ENCODE measurements around the gene TFF3. TPM values are rescaled to one million over a fixed set of nuclear protein-coding genes. Genes with fewer than 3 reads are reported as not detected.

TFF3 gene
- total and polyA plus RNA-seq, 2 of the 13 experiments (the other 11 are each of a cell fraction or from before 2014, with no cell fraction given), result 14.2 to 26.9 TPM

DNA sequence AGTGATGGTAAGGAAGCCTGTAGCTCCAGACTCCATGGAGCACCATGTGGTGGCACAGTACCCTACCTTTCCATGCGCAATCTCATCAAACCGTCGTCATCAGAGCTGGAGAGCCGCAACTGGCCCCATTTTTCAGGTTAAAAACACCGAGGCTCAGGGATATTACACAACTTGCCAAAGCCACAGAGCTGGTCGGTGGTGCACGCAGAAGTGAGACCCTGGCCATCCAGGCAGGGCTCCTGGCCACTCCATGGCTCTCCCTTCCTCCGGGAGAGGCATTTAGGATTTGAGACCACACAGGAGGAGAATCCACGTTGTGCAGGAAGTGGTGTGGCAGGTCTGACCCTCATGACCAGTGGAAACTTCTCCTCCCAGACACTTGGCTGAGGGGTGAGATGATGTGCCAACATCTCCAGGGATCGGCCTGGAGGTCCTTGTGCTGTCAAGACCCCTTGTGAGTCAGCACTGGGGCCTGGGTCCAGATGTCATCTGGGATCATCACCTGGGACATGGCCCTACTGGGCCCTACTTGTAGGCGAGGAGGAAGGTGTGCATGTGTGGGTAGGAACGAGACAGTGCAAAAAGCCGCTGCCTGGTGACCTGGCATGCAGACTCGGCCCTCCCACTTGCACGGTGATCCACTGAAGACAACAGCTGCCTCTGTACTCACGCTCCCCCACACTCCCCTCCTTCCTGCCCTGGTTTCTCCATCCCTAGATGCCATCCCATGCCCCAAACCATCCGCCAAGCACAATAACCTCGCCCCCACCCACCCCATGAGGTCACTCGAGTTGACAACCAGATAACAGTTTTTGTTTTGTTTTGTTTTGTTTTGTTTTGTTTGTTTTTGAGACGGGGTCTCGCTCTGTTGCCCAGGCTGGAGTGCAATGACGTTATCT is 10.4 kb downstream of the TFF3 start:
- H2AFZ ChIP-seq (ENCODE audit: low read length), result no peak overlapping the region
- no peak overlapping the region for H3K27ac ChIP-seq (ENCODE audit: extremely low read length, insufficient read depth, low read length)
- no peak for ATAC-seq
- no peak for FAIRE-seq
- no TSS peak for BruUV-seq (replicated peaks)
- no peaks in the 10 kb centered on the region for H3K9me3 ChIP-seq (ENCODE audit: low read length)
- H3K4me3 ChIP-seq (replicated peaks in 1 of 3; ENCODE audit: insufficient read depth in 1 of 3, low read depth in 2 of 3, low read length in 3 of 3), result no peak overlapping the region
- H3K9ac ChIP-seq (ENCODE audit: insufficient read depth, low read depth, low read length), result no peak overlapping the region
- no peaks in the 10 kb centered on the region for H3K79me2 ChIP-seq (ENCODE audit: insufficient read depth, low read length)
- H3K4me1 ChIP-seq (ENCODE audit: insufficient read depth, low read length), result no peaks in the 10 kb centered on the region
- POLR2A ChIA-PET, result no interaction called here
- no peak overlapping the region for H3K4me2 ChIP-seq (ENCODE audit: low read depth, low read length)
- no peaks in the 10 kb centered on the region for H3K36me3 ChIP-seq (replicated peaks in 1 of 2; ENCODE audit: control insufficient read depth in 1 of 2, insufficient read depth in 2 of 2, low read length in 2 of 2)
- no peak for DNase-seq (ENCODE audit: low spot score)
- intact Hi-C loops (cut with micrococcal nuclease; ENCODE audit: unreplicated experiment) (no loop called here), in situ Hi-C loops (cut with HindIII; ENCODE audit: extremely low pct_ligation_motif_present, low pct_unique_long_range_greater_than_20kb) (loop anchor here (5.0 kb wide), 1 partner anchor 142 kb away; no protein-coding TSS in a partner anchor)
- CTCF ChIA-PET (ENCODE audit: low intra/inter-chr PET ratio, low total read pairs), result no interaction called here
- H4K20me1 ChIP-seq (ENCODE audit: insufficient read depth, low read length), result no peaks in the 10 kb centered on the region
- TF ChIP-seq ATM (IDR thresholded peaks at IDR 0.05; ENCODE audit: borderline replicate concordance) (no peak), ZNF543 (CRISPR knock-in tag; IDR thresholded peaks at IDR 0.05) (no peak), ZNF773 (CRISPR knock-in tag; IDR thresholded peaks at IDR 0.05; ENCODE audit: borderline replicate concordance) (no peak), NFIC (IDR thresholded peaks at IDR 0.05; ENCODE audit: low read length) (no peak), NBN (conservative IDR thresholded peaks at IDR 0.05) (no peak), YEATS4 (CRISPR knock-in tag; IDR thresholded peaks at IDR 0.05; ENCODE audit: borderline replicate concordance) (no peak), ETV6 (CRISPR knock-in tag; conservative IDR thresholded peaks at IDR 0.05) (no peak), SMAD9 (CRISPR knock-in tag; IDR thresholded peaks at IDR 0.05) (no peak), ZNF782 (CRISPR knock-in tag; IDR thresholded peaks at IDR 0.05; ENCODE audit: borderline replicate concordance) (no peak), SRSF4 (IDR thresholded peaks at IDR 0.05; ENCODE audit: low read depth, low read length, poor library complexity, severe bottlenecking) (no peak), YEATS2 (CRISPR knock-in tag; IDR thresholded peaks at IDR 0.05; ENCODE audit: borderline replicate concordance) (no peak), NR2F2 (IDR thresholded peaks at IDR 0.05; ENCODE audit: borderline replicate concordance, low read depth) (no peak), HNRNPK (IDR thresholded peaks at IDR 0.05; ENCODE audit: low read depth, low read length, poor library complexity, severe bottlenecking) (no peak), ZNF343 (CRISPR knock-in tag; IDR thresholded peaks at IDR 0.05) (no peak), ZNF577 (CRISPR knock-in tag; IDR thresholded peaks at IDR 0.05; ENCODE audit: borderline replicate concordance, low read depth) (no peak)
- TF ChIP-seq, protein P1, sequence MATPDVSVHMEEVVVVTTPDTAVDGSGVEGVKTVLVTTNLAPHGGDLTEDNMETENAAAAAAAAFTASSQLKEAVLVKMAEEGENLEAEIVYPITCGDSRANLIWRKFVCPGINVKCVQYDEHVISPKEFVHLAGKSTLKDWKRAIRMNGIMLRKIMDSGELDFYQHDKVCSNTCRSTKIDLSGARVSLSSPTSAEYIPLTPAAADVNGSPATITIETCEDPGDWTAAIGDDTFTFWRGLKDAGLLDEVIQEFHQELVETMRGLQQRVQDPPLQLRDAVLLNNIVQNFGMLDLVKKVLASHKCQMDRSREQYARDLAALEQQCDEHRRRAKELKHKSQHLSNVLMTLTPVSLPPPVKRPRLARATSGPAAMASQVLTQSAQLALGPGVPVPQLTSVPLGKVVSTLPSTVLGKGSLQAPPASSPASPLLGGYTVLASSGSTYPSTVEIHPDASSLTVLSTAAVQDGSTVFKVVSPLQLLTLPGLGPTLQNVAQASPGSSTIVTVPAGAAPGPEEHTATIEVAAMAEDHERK (CRISPR knock-in tag; IDR thresholded peaks at IDR 0.05; ENCODE audit: low read depth), result no peak
- TF ChIP-seq, protein P2, sequence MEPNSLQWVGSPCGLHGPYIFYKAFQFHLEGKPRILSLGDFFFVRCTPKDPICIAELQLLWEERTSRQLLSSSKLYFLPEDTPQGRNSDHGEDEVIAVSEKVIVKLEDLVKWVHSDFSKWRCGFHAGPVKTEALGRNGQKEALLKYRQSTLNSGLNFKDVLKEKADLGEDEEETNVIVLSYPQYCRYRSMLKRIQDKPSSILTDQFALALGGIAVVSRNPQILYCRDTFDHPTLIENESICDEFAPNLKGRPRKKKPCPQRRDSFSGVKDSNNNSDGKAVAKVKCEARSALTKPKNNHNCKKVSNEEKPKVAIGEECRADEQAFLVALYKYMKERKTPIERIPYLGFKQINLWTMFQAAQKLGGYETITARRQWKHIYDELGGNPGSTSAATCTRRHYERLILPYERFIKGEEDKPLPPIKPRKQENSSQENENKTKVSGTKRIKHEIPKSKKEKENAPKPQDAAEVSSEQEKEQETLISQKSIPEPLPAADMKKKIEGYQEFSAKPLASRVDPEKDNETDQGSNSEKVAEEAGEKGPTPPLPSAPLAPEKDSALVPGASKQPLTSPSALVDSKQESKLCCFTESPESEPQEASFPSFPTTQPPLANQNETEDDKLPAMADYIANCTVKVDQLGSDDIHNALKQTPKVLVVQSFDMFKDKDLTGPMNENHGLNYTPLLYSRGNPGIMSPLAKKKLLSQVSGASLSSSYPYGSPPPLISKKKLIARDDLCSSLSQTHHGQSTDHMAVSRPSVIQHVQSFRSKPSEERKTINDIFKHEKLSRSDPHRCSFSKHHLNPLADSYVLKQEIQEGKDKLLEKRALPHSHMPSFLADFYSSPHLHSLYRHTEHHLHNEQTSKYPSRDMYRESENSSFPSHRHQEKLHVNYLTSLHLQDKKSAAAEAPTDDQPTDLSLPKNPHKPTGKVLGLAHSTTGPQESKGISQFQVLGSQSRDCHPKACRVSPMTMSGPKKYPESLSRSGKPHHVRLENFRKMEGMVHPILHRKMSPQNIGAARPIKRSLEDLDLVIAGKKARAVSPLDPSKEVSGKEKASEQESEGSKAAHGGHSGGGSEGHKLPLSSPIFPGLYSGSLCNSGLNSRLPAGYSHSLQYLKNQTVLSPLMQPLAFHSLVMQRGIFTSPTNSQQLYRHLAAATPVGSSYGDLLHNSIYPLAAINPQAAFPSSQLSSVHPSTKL (CRISPR knock-in tag; IDR thresholded peaks at IDR 0.05), result no peak
- WGBS (ENCODE audit: low lambda C conversion rate), result 32% methylated on average over 19 of the region's 22 CpGs
- peaks cover 3 to 32% of the 10 kb centered on the region in 2 experiments; a peak in 3 of 5 replicates for H3K27me3 ChIP-seq (ENCODE audit: control insufficient read depth in 1 of 2, insufficient read depth in 2 of 2, low read length in 2 of 2)
